SK-N-SH treated with all-trans-retinoic acid at 6 μM for 48 hours (cell line): Measurements from ENCODE around the gene SMCO4.

ENCODE experiments used
- ARNTL ChIP-seq: fragments of 450-650 bp; formaldehyde crosslinking; IDR thresholded peaks from 2 replicates; pipeline ENCODE4 v1.5.0; 2020; ENCODE audit warnings: low read depth, mild to moderate bottlenecking, moderate library complexity, borderline replicate concordance
- CREB5 ChIP-seq: fragments of 250-450 bp; sonication (Bioruptor Pico); IDR thresholded peaks from 2 replicates; pipeline ENCODE4 v1.5.1; 2020; ENCODE audit warnings: low read depth, mild to moderate bottlenecking, moderate library complexity
- CSRNP3 ChIP-seq: fragments of 250-450 bp; sonication (Bioruptor Pico); IDR thresholded peaks from 2 replicates; pipeline ENCODE4 v1.5.1; 2021; ENCODE audit warnings: mild to moderate bottlenecking, moderate library complexity
- OSR1 ChIP-seq: fragments of 250-450 bp; sonication (Bioruptor Pico); IDR thresholded peaks from 2 replicates; pipeline ENCODE4 v1.8.0; 2022; ENCODE audit warnings: moderate library complexity, mild to moderate bottlenecking, inconsistent platforms
- PATZ1 ChIP-seq: fragments of 250-450 bp; sonication (Bioruptor Pico); IDR thresholded peaks from 2 replicates; pipeline ENCODE4 v1.8.0; 2020; ENCODE audit warnings: mild to moderate bottlenecking, moderate library complexity, borderline replicate concordance
- PPARA ChIP-seq: fragments of 250-450 bp; sonication (Bioruptor Pico); IDR thresholded peaks from 2 replicates; pipeline ENCODE4 v1.5.0; 2020; ENCODE audit warnings: mild to moderate bottlenecking, borderline replicate concordance
- TOX ChIP-seq: fragments of 250-450 bp; sonication (Bioruptor Pico); IDR thresholded peaks from 2 replicates; pipeline ENCODE4 v1.8.0; 2021; ENCODE audit warnings: mild to moderate bottlenecking, moderate library complexity, borderline replicate concordance
- ZFP3 ChIP-seq: fragments of 250-450 bp; sonication (Bioruptor Pico); IDR thresholded peaks from 2 replicates; pipeline ENCODE4 v1.5.0; 2020; ENCODE audit warnings: mild to moderate bottlenecking, moderate library complexity
- ZFP30 ChIP-seq: fragments of 450-650 bp; formaldehyde crosslinking; IDR thresholded peaks from 2 replicates; pipeline ENCODE4 v1.5.0; 2022; ENCODE audit warnings: mild to moderate bottlenecking, moderate library complexity
- ZNF565 ChIP-seq: fragments of 450-650 bp; formaldehyde crosslinking; conservative IDR thresholded peaks from 2 replicates; pipeline ENCODE4 v1.5.0; 2020; ENCODE audit warnings: low read depth, mild to moderate bottlenecking, moderate library complexity
- ZNF8 ChIP-seq: fragments of 450-650 bp; formaldehyde crosslinking; IDR thresholded peaks from 2 replicates; pipeline ENCODE4 v1.5.0; 2020; ENCODE audit warnings: mild to moderate bottlenecking, moderate library complexity

- TF ChIP-seq ARNTL (CRISPR knock-in tag) (no peak), PATZ1 (CRISPR knock-in tag) (no peak), PPARA (CRISPR knock-in tag) (no peak), ZFP3 (CRISPR knock-in tag) (no peak), ZNF8 (no peak), ZFP30 (CRISPR knock-in tag) (no peak), OSR1 (CRISPR knock-in tag) (no peak), CSRNP3 (CRISPR knock-in tag) (no peak), TOX (CRISPR knock-in tag) (no peak), CREB5 (no peak), ZNF565 (CRISPR knock-in tag) (no peak)
Observed at GRCh38 chr11:93571612-93572011, 28.4 kb upstream of the SMCO4 start.
